Measurements from ENCODE around the gene LRBA.

The LRBA gene

DNA sequence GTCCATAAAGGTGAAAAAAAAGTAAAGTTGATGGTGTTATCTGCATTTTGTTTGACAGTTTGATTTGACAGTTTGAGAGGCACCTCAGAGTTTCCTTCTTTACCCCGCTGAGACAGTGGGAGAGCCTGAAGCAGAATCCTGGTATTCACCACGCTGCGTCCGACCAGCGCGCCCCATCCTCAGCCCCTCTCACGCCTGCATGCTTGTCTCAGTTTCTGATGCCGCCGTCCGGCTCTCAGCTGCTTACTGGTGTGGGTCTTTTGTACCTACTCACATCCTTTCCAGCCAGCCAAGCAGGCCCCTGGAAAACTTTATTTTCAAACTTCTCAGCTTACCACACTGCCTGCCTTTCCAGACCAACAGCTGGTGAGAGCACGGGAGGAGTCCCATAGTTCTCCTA is 761.7 kb downstream of the LRBA start:
- no peak for DNase-seq

DNA sequence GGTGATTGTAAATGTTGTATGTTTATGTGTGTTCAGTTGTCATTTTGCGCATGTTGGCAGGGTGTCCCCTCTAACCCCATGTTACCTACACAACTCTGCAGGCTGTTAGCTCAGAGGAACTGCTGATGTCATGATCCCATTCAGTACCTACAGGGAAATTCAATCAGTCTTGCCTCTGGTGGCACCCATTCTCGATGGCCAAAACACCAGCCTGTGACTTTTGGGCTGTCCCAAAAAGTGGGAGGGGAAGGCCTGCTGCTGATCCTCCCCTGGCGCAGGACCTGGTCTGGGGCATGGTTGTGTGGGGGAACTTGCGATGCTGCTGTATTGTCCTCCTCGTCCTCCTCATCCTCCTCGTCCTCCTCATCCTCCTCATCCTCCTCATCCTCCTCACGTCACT is 762.3 kb downstream of the LRBA start:
- DNase-seq: no peak

DNA sequence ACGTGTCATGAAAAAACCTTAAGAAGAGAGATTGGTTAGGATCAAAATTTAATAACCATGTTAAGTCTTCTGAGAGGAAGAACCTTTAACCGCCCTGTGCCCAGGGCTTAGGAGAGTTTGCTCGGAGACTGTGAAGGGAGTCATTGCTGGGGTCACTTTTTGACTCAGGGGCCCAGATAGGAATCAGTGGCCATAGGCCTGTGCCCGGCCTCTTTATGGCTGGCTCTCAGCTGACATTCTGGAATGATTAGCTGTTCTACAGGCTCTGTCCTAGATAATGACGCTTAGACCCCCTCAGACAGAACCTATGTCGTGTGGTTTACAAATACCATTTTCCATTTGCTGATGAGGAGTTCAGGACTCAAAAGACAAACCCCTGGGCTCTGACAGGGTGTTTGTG is 762.8 kb downstream of the LRBA start:
- DNase-seq: no peak

DNA sequence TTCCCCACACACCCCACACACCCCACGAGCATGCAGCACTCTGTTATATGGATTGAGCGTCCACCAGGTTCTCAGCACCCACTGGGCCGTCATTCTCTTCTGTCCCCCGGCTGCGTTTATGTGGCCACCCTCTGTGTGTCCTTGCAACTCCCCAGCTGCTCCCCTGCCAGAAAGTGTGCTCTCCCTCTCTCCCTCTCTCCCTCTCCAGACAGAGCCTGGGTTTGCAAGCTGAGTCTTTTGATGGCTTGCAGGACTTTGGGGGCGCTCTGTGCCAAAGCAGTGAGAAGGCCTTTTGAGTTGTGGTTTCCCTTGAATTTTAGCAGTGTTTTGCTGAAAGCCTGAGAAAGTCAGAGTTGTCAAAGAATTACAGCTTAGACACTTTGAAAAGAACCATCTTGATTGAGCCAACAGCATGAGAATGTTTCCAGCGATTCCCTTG is 763.3 kb downstream of the LRBA start:
- no peak for DNase-seq

DNA sequence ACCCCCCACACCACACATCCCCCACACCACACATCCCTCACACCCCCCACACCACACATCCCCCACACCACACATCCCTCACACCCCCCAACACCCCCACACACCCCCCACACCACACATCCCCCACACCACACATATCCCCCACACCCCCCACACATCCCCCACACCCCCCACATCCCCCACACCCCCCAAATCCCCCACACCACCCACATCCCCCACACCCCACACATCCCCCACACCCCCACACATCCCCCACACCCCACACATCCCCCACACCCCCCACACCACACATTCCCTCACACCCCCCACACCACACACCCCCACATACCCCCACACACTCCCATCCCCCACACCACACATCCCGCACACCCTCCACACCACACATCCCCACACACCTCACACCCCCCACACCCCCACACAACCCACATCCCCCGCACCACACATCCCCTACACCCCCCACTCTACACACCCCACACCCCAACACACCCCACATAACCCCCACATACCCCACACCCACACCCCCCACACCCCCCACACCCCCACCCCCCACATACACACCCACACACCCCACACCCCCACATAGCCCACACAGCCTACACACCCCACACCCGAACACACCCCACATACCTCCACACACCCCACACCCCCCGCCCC is 764.0 kb downstream of the LRBA start:
- DNase-seq: no peak

DNA sequence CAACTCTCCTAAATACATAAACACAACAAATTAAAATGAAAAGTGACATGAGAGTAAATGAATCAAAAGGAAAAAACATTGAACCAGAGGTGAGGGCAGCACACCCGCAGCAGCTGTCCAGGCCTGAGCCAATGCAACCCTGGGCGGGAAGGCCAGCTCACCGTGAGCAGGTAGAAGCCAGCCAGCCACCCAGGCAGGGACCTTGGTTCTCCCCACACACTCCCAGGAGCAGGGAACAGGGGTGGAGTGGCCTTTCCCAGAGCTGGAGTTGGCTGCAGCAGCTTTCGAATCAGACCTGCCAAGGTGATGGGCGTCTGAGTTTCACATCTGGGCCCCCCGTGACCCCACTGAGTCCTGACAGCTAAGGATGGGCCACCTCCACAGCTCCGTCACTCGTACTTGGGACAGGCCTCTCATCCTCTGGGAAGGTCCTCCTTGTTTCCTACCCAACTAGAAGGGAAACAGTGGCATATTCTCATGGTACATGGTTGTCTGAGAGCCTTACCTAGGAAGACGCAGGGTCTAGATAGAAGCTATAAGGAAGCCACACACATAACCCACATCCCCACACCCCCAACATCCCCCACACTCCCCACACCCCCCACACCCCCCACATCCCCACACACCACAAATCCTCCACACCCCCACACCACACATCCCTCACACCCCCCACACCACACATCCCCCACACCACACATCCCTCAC is 764.6 kb downstream of the LRBA start:
- DNase-seq: no peak

DNA sequence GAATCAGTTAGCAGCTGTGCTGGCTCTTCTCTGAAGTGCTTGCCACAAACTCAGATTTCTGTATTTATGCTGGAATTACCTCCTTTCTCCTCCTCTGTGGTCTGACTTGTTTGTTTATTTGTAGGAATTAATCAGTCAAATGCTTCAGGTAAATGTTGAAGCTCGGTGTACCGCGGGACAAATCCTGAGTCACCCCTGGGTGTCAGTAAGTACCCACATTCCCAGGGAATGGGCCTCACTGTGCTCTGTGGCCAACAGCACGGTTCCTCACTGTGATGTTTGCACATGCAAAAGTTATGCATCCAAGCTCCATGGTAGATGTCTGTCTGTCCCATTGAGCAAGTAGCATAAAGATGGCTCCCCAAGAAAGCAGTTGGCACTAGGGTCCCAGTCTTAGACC is 766.9 kb downstream of the LRBA start:
- DNase-seq: no peak

DNA sequence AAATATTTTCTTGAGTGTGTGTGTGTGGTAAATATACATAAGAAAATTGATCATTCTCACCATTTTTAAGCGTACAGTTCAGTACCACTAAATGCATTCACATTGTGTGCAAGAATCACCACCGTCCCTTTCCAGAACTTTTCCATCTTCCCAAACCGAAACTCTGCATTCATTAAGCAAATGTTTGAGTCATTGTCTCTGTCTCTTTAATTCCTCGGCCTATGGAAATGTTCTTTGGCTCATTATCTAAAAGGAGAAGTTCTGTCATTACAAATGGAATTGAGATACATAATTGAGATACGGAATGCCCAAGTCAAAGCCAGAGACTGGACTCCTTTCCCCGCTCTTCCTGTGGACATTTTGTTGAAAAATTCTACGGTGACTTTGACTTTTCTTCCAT is 767.9 kb downstream of the LRBA start:
- no peak for DNase-seq

DNA sequence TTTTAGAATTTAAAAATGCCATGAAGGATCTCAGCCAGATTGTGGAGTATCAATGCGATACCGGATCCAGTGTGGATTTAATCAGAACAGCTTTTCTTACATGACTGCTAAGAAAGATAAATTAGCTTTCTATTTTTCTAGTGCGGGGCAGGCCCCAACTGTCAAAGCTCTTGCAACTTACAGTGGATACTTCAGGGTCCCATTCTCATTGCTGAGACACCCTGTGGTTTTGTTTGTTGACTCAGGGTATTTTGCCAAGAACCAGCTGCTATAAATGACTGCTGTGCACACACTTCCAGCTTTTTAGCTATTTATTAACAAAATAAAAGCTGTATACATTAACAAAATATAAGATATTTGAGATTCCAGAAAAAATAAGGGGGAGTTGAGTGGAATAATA is 770.5 kb downstream of the LRBA start:
- DNase-seq: no peak

DNA sequence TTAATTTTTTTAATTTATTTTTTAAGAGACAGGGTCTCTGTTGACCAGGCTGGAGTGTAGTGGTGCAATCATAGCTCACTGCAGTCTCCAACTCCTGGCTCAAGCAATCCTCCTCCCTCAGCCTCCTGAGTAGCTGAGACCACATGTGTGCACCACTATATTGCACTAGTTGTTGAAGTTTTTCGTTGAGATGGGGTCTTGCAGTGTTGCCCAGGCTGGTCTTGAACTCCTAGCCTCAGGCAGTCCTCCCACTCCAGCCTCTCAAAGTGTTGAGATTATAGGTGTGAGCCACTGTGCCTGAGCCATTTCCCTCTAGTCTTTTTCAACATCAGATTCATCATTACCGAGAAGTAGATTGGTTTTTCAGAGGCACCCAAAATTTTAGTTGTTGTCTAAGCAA is 771.2 kb downstream of the LRBA start:
- DNase-seq: no peak

DNA sequence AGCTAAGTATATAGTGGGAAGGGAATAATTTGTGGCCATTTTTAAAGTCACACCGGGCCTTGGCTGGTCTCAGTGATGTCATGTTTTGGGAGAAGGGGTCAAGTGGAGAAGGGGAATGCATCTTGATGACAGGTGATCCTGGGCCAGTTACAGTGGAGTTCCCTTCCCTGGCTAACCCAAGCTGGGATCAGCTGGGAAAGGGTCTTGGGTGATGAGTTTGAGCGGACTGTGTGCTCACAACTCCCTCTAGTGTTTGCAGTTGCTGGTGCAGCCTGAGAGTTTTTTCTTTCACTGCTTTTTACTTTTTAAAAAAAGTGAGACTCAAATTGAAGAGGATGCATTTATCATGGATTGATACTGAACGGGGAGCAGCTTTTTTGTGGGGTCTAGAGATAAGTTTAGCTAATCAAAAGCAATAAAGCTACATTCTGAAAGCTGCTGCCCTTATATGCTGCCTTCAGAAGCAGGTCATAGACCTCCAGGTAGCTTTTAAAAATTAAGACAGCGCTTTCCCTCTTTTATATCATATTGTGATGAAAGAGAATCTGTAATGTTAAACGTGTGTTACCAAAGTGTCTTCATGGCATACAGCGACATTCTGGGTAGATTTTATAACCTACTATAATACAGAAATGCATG is 772.1 kb downstream of the LRBA start:
- DNase-seq: no peak

DNA sequence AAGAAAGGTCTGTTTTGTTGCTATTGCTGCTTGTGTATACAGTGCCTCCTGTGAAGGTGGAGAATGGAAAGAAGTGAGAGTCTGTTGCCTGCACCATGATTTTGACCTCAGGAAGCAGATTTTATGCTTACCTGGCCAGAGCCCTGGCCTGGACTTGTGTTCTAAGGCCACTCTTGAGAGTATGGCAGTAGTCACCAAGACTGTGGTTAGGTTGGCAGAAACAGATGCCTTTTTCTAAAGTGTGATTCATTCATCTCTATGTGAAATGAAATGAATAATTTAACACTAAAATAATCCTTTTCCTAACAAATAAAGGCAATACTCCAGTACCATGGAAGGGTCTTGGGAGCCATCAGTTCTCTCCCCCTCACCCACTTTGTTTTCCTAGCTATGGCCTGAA is 775.1 kb downstream of the LRBA start:
- DNase-seq: no peak

DNA sequence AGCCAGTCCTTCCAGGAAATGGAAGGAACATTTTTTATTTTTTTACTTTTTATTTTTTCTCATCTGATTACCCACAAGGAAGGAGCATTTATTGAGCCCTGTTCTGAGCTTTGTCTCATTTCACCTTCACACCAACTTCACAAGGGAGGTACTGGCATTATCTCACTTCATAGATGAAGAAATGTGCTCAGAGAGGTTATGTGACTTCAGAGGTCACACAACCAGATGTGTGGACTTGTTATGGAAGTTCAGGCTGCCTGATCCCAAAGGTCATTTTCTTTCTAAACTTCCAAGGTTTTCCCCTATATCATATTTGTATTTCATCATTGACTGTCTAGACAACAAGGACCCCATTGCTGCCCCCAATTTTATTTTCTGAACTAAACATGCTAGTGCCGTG is 776.5 kb downstream of the LRBA start:
- DNase-seq: no peak

DNA sequence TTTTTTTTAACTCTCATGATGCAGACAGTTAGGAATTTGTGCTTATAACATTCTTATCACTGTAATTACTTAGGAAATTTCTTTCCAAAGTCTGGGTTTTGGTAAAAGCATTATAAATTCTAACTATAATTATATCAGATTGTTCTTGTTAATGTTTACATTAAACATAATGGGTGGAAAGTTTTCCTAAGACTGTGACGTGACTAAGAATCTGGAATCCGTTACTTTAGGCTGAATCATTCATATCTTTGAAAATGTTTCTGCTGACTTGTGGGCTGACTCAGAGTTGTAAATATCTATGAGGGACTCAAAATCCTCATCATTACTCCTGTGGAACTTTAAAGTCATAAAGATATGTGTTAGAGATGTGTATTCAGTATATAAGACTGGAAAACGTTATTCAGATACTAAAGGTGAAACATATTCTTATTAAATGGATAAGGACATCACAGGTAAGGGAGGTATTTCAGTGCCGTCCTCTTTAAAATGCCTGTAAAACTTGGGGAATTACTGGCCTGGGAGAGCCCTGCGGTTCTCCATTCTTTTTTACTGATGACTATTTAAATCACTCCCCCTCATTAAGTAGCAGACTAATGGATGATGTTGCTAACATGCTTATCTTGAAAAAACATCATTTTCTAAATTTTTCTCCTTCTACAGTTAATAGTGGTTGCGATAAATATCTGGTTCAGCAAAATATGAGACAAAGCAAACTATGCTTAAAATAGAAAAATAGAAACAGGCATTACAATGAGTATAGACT is 777.8 kb downstream of the LRBA start:
- no peak for DNase-seq

DNA sequence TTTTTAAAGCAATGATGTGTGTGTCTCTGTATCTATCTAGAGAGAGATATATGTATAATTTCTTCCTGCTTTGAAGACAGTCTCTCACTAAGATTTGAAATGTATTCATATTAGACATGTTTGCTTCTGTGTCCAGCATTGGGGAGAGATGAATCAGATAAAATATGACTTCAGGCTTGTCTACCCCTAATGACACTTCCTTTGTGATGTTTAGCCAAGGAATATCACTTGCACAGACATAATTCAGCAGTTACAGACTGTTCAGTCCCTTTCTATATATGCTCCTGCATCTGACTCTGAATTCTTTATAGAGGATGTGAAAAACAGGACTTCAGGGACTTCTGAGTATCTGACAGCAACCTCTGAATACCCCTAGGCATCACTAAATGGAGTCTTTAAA is 778.5 kb downstream of the LRBA start:
- DNase-seq: no peak

DNA sequence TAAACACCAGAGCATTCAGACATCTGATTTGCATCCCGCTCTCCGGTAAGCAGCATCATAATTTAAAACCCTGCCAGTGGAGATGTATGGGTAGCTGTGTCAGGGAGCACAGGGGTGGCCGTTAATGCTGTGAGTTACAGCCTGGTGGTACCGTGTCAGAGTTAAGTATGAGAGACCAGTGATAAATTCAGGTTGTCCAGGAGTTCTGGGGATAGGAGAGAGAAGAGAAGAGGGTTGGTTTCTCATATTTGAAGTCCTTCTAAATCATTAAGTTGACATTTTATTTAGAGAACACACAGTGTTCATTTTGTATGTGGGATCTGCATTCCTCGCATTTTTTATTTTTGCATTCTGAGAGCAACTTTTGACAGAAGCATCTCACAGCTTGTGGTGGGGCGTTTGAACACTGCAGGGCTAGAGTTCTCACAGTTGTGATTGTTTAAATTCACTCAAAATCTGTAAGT is 779.2 kb downstream of the LRBA start:
- no peak for DNase-seq

DNA sequence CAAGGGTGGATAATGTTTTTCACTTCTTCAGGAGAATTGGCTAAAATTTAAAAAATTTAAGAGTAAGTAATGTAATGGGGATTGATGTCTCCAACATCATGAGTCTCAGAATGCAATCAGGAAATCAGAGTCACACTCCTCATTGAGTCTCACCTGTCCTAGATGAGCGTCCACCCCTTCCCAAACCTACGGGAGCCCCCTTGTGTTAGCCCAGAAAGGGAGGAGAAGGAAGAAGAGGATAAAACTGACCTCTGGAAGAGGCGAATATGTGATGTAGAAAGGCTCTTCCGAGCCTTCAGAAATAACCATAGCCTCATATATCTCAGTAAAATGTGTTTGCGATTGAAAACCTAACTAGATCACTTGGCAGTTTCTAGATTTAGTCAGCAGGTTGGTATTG is 779.8 kb downstream of the LRBA start:
- no peak for DNase-seq

DNA sequence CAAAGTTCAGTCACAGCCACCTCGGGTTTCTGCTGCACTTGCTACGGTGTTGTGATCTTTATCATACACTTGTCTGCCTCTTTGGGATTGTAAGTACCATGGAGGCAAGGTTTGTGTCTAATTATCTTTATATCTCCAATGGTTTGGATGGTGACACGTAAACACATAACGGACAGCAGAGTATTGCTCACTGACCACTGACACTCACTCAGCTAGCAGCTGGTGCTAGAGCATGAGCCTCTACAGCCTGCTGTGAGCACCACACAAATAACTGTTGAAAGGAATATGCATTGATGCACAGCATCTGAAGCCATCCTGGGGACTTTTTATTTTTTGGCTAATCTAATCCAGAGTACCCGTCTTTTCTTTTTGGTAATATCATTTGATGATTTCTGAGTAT is 780.8 kb downstream of the LRBA start:
- no peak for DNase-seq

DNA sequence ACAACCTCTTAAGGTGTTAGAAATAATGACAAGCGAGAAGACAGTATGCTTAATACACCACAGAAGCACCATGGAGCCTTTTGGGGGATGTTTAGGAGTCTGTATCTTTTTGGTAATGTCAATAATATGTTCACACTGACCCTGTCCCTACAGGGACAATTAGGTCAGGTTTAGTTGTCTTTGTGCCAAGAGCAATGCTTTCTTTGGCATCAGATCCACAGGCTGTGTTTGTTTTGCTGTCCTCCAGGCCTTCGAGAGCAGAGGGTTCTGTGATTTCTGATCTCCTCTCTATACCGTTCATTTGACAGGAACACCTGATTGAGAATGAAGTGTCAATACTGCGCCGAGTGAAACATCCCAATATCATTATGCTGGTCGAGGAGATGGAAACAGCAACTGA is 783.1 kb downstream of the LRBA start:
- DNase-seq: no peak

DNA sequence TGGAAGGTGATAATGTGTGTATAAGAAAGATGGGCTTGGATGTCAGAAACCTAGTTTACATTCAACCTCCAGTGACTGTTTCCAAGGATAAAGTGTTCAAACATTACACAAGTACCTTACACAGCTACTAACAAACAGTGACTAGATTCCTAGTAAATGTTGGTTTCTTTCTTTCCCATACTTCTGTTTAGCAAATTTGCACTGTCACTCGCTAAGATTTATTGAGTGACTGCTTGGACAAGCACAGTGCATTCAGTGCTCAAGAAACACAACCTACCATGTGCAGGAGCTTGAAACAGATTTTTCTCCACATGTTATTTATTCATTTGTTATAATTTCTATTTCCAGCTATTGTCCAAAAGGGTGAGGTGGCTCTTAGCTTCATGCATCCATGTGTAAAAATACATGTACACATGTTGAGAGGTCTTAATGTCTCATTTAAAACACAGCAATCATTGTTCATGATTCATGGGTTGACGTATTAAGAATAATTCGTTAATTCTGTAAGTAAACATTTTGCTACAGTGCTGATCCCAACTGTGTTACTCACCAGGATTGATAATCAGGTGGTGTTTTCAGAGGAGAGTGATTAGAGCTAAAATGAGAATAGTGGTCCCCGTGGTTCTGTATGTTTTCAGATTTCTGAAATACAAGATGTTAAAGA is 783.8 kb downstream of the LRBA start:
- DNase-seq: no peak

DNA sequence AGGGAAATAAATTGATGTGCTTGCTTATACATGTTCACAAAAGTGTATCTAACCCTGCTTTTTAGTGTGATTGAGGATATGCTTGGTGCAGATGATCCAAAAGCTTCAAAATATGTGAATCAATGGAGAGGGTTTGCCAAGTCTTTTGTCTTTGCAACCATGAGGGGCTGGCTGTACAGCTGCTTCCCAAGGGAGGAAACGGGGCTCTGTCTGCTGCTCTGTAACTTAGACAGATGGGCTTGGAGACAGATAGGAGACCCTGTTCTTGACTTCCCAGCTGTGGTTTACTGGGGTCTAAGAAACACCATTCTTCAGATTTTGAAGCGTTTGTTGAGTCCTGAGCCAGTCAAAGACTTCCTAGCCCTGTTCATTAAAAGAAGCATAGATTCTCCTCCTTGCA is 784.5 kb downstream of the LRBA start:
- no peak for DNase-seq

DNA sequence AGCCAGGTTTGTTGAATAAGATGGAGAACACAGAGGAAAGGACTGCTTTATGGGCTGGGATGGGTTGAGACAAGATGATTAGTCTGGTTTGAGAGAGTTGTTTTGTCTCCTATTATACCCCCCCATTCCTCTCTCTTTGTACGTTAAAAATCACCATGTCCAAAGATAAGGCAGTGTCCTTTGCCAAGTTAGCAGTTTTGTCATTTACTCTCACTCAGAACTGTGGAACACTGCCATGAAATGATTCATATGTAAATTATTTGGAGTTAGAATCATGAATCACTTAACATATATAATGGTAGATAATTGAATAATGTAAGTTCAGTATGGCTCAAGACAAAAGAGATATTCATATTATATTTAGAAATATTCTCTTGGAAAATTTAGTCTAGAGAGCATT is 785.6 kb downstream of the LRBA start:
- DNase-seq: no peak
